WERI-Rb-1 (cell line): ENCODE measurements around the gene OR5M8.

Source experiments
- DNase-seq: peaks from one replicate; pipeline ENCODE4 v3.0.0-alpha.2; 2020
- H3K27ac ChIP-seq: fragments of 250-450 bp; sonication (Bioruptor Pico); 2 replicates; pipeline ENCODE4 v1.5.1; 2020; ENCODE audit warnings: mild to moderate bottlenecking, moderate library complexity
- H3K27me3 ChIP-seq: fragments of 250-450 bp; sonication (Bioruptor Pico); 2 replicates; pipeline ENCODE4 v1.5.1; 2021; ENCODE audit warnings: mild to moderate bottlenecking, low read depth, moderate library complexity; ENCODE audit not compliant: insufficient read depth, severe bottlenecking
- H3K36me3 ChIP-seq: fragments of 250-450 bp; sonication (Bioruptor Pico); 2 replicates; pipeline ENCODE4 v1.5.1; 2020; ENCODE audit warnings: mild to moderate bottlenecking, moderate library complexity
- H3K4me3 ChIP-seq: 2 replicates; pipeline ENCODE4 v1.5.1; 2011; ENCODE audit warnings: low read depth, mild to moderate bottlenecking, control low read depth, low read length
- H3K9me3 ChIP-seq: fragments of 250-450 bp; sonication (Bioruptor Pico); 2 replicates; pipeline ENCODE4 v1.5.1; 2021; ENCODE audit warnings: mild to moderate bottlenecking, moderate library complexity; ENCODE audit not compliant: severe bottlenecking
- CTCF ChIP-seq: IDR thresholded peaks from 2 replicates; pipeline ENCODE4 v1.5.1; 2011; ENCODE audit warnings: low read depth, mild to moderate bottlenecking, control low read depth, inconsistent platforms, low read length

OR5M8 gene

DNA sequence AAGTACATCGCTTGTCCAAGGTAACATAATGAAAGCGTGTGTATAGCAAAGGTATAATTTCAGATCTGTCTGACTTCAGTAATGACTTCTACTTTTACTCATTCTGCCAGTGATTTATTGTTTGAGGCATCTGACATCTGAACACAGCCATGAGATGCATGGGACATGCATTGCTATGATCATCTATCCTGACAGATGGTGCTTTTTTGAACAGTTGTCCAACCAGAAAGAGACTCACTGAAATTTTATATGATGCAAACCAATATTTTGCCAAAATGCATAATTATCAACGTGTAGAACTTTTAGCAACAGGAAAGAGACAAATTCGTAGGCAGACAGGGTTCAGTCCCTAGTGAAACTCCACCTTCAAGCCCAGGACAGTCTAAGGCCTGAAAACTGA lies 37.6 kb downstream of the OR5M8 start:
- no peaks in the 10 kb centered on the region for H3K36me3 ChIP-seq
- no peak for DNase-seq
- peaks cover 12% of the 10 kb centered on the region for H3K27me3 ChIP-seq
- no peak for TF ChIP-seq CTCF
- no peak overlapping the region for H3K27ac ChIP-seq
- H3K9me3 ChIP-seq: no peaks in the 10 kb centered on the region
- H3K4me3 ChIP-seq: no peak overlapping the region
